ENCODE results near the gene ALKAL2.

Gene ALKAL2

GRCh38 chr2:274503-274902 lies 13.4 kb downstream of the ALKAL2 start:
- intact Hi-C loops (cut with DNase I) = no loop called here
- DNase-seq = no peak

DNA sequence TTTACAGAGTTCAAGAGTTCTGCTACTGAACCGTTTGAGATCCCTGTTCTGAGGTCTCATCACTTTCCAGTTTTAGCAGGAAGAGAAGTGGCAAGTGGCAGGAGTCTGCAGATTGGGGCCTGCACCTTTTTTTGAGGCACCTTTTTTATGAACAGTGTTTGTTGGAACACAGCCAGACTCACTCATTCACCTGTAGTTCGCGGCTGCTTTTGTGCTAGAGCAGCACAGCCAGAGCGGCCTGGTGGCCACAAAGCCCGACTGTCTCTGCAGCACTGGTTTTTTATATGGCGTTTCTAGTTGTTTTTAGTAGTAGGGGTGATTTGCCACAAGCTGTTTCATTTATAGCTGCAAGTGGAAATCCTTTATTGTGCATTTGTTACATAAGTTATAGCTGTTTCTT lies 14.6 kb downstream of the ALKAL2 start:
- DNase-seq = no peak
- intact Hi-C loops (cut with DNase I) = no loop called here

- intact Hi-C loops (cut with DNase I) = no loop called here
- peak in 1 of 10 donors; percentile 76 for DNase-seq
Measured at GRCh38 chr2:271917-272316, 16.0 kb downstream of the ALKAL2 start.

- intact Hi-C loops (cut with DNase I) = no loop called here
Measured at GRCh38 chr2:270861-271260, 17.0 kb downstream of the ALKAL2 start.

GRCh38 chr2:269356-270030 lies 18.4 kb downstream of the ALKAL2 start:
- intact Hi-C loops (cut with DNase I) = no loop called here
- DNase-seq = no peak

More at GRCh38 chr2:270861-271260, 17.0 kb downstream of the ALKAL2 start:
- no peak for DNase-seq

DNA sequence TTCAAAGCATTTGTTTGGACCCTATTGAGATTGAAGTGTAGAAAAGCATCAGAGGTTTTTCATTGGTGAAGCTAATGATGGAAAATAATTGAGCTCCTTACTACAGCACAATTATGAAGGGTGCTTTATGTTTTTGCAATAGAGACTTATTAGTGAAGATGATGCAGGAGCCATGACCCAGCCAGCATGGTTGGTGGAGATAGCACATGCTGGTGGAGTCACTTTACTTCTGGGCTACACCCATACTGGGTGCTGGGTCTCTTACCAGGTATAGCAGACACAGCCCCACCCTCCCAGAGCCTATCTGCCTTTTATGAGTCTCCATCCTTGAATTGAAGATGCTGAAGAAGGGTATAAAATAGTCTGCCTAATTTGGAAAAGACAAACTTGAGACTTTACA lies 19.6 kb downstream of the ALKAL2 start:
- no peak for DNase-seq
- intact Hi-C loops (cut with DNase I) = no loop called here

DNA sequence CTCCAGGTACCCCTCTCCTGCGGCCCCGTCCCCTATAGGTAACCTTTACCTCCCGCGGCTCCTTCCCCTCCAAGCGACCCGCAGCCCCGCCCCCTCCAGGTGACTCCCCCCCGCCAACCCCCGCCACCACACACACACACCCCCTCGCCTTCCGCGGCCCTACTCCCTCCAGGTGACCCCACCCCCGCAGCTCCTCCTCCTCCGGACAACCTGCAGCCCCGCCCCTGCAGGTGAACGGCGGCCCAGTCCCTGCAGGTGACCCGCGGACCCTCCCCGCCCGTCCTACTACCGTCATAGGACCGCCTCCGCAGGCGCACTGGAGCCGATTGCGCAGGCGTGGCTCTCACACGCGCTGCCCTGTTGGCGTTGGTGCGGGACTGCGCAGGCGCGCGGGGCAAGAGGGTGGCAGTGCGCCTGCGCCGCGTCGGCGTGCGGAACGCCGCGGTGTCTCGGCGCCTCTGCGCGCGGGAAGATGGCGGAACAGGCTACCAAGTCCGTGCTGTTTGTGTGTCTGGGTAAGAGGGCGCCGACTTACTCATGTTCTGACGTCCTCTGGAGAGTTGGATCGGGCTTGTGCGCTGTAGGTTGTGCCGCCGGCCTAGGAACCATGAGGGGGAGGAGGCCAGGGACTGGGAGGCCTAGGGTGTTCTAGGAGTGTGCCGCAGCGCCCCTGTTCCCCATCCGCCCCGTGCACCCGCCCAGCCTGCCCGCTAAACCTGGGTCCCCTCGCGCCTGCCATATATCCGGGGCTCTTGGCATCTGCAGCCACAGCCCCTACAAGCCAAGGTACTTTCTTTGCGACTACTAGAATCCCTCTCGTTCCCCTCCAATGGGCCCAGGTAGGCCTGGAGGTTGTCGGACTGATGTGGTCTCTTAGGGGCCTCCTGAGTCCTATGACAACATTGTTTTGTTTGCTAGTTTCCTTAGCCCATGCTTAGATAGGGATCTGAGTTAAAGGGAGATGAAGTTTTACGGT lies 23.1 kb downstream of the ALKAL2 start, which contains the start of gene ACP1:
TSS of gene ACP1 (plus strand) at position 455 of the 976 bp plus-strand sequence. CDS start at position 473, 18 bp downstream.
- peak; percentile 80 to 98 (median 88) for DNase-seq
- intact Hi-C loops (cut with DNase I) = no loop called here

- intact Hi-C loops (cut with DNase I) = no loop called here
- DNase-seq = peak in 4 of 10 donors; percentile 13 to 86 (median 76)
Measured at GRCh38 chr2:263774-264492, 24.0 kb downstream of the ALKAL2 start, which contains the start of gene SH3YL1. Gene SH3YL1, minus strand, starts transcription at chr2:264032. Its CDS starts 48 bp downstream, at chr2:263984.

DNA sequence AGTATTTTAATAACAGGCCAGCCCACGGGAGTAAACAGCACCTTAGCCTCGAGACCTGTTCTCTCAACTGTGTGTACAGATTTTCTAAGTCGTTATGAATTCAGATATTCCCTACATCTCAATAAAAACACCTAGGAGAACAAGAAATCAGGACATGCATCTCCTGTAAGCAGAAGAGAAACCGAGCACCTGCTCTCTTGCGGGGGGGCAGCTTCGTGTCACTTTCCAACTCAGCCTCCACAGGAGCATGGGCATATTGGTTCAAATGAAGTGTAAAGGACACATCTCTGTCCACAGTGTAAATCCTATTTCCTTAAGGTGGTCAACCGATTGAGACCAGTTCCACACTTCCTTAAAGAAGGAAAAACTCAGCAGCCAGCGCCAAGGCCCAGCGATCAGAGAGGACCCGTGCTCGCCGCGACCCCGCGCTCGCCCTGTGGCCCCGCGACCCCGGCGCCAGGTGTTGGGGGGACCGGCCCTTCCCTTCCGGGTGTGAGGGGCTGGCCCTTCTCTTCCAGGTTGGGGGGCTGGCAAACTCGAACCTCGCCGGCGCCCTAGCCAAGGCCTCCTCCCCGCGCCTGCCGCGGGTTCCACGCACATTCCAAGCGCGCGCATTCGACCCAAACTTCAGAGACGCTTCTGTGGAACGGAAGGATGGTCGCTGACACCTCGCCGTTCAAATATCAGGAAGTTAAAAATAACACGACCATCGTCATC lies 24.7 kb downstream of the ALKAL2 start:
- intact Hi-C loops (cut with DNase I) = no loop called here

GRCh38 chr2:262117-262516 lies 25.8 kb downstream of the ALKAL2 start:
- intact Hi-C loops (cut with DNase I) = no loop called here
- no peak for DNase-seq

More for the DNA sequence above, 24.7 kb downstream of the ALKAL2 start:
- no peak for DNase-seq

GRCh38 chr2:260507-261161 lies 27.3 kb downstream of the ALKAL2 start:
- DNase-seq = no peak
- intact Hi-C loops (cut with DNase I) = no loop called here

DNA sequence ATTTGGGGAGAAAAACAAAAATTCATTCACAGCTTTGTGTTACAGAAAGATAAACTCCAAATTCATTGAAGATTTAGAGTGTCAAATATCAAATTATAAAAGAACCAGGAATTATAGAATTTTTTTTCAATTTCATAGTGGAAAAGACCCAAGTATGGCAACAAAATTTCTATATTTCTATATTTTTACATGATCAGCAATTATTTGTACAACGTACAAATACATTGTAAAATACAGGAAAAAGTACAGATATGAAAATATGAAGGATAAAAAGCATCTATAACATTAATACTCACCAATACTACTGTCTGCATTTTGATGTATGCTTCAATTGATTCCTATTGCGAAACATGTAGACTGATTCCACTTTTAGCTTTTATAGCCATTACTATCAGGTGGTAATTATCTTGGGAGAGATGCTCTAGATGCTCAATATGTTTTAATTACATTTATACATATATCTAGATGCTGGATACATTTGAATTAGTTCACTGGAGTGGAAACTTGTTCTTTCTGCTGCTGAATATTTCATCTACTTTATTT lies 28.0 kb downstream of the ALKAL2 start:
- intact Hi-C loops (cut with DNase I) = no loop called here
- DNase-seq = no peak

- no peak for DNase-seq
- intact Hi-C loops (cut with DNase I) = no loop called here
Measured at GRCh38 chr2:258933-259332, 29.0 kb downstream of the ALKAL2 start.

DNA sequence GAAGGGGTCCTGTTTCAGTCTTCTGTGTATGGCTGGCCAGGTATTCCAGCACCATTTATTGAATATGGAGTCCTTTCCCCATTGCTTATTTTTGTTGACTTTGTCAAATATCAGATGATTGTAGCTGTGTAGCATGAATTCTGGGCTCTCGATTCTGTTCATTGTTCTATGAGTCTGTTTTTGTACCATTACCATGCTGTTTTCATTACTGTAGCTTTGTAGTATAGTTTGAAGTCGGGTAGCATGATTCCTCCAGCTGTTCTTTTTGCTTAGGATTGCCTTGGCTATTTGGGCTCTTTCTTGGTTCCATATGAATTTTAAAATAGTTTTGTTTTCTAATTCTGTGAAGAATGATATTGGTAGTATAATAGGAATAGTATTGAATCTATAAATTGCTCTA lies 30.0 kb downstream of the ALKAL2 start:
- no peak for DNase-seq
- intact Hi-C loops (cut with DNase I) = no loop called here

- DNase-seq = no peak
- intact Hi-C loops (cut with DNase I) = no loop called here
Measured at GRCh38 chr2:257429-257828, 30.5 kb downstream of the ALKAL2 start.

DNA sequence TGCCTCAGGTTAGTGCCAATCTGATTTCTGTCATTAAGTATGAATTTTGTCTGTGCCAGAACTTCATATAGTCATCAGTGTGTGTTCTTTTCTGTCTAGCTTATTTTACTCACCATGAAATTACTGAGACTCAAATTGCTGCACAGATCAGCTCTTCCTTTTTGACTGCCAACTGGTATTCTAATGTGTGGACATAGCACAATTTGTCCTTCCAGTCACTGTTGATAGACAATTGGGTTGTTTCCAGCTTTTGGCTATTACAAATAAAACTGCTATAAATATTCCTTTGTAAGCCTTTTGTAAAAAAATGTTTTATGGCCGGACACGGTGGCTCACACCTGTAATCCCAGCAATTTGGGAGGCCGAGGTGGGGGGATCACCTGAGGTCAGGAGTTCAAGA lies 31.8 kb downstream of the ALKAL2 start:
- intact Hi-C loops (cut with DNase I) = no loop called here
- no peak for DNase-seq

GRCh38 chr2:255195-255594 lies 32.7 kb downstream of the ALKAL2 start:
- intact Hi-C loops (cut with DNase I) = no loop called here
- no peak for DNase-seq

GRCh38 chr2:254241-254640 lies 33.6 kb downstream of the ALKAL2 start:
- intact Hi-C loops (cut with DNase I) = no loop called here
- no peak for DNase-seq

DNA sequence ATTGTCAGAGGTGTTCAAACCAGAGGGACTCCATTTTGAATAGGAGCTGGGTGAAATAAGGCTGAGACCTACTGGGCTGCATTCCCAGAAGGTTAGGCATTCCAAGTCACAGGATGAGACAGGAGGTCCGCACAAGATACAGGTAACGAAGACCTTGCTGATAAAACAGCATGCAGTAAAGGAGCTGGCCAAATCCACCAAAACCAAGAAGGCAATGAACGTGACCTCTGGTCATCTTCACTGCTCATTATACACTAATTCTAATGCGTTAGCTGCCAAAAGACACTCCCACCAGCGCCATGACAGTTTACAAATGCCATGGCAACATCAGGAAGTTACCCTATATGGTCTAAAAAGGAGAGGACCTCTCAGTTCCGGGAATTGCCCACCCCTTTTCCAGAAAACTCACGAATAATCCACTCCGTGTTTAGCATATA lies 34.7 kb downstream of the ALKAL2 start:
- intact Hi-C loops (cut with DNase I) = no loop called here

More for the DNA sequence above, 34.7 kb downstream of the ALKAL2 start:
- DNase-seq = no peak
